ENCODE results near the gene FLNB.
A peak's percentile ranks its signal among the peaks of the same experiment; 100 is the strongest.

Gene FLNB

GRCh38 chr3:58160399-58160798 lies 152.2 kb downstream of the FLNB start:
- Mint-ChIP-seq H3K27me3 (no peaks in the 10 kb centered on the region), H3K4me3 (no peak overlapping the region), H3K36me3 (peaks cover 18% of the 10 kb centered on the region), H3K4me1 (ENCODE audit: low read depth) (no peaks in the 10 kb centered on the region), H3K9me3 (ENCODE audit: low read depth) (no peaks in the 10 kb centered on the region), H3K27ac (no peak overlapping the region)

- Mint-ChIP-seq H3K4me1 (ENCODE audit: low read depth) (no peaks in the 10 kb centered on the region), H3K27ac (no peak overlapping the region), H3K9me3 (ENCODE audit: low read depth) (no peaks in the 10 kb centered on the region), H3K36me3 (peaks cover 18% of the 10 kb centered on the region), H3K4me3 (no peak overlapping the region), H3K27me3 (no peaks in the 10 kb centered on the region)
These were observed 153.5 kb downstream of the FLNB start for GRCh38 chr3:58161435-58162398.

DNA sequence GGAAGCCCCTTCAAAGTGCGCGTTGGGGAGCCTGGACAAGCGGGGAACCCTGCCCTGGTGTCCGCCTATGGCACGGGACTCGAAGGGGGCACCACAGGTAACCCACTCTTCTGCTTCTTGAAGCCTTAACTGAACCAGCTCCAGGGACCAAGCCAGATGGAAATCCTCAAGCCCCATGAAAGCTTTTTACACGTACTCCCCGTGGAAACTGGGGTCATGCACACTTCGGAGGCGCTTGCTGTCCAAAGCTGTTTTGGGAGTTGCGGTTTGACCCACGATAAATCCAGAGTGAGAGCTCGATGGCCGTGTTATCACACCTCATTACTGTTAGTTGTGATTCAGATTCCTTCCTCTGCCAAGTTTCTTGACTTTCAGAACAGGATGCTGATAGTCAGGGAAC lies 155.0 kb downstream of the FLNB start:
- no peaks in the 10 kb centered on the region for H3K4me1 Mint-ChIP-seq (ENCODE audit: low read depth)
- H3K4me3 Mint-ChIP-seq: no peak overlapping the region
- no peaks in the 10 kb centered on the region for H3K9me3 Mint-ChIP-seq (ENCODE audit: low read depth)
- peaks cover 21% of the 10 kb centered on the region for H3K36me3 Mint-ChIP-seq
- no peak overlapping the region for H3K27ac Mint-ChIP-seq
- no peaks in the 10 kb centered on the region for H3K27me3 Mint-ChIP-seq

DNA sequence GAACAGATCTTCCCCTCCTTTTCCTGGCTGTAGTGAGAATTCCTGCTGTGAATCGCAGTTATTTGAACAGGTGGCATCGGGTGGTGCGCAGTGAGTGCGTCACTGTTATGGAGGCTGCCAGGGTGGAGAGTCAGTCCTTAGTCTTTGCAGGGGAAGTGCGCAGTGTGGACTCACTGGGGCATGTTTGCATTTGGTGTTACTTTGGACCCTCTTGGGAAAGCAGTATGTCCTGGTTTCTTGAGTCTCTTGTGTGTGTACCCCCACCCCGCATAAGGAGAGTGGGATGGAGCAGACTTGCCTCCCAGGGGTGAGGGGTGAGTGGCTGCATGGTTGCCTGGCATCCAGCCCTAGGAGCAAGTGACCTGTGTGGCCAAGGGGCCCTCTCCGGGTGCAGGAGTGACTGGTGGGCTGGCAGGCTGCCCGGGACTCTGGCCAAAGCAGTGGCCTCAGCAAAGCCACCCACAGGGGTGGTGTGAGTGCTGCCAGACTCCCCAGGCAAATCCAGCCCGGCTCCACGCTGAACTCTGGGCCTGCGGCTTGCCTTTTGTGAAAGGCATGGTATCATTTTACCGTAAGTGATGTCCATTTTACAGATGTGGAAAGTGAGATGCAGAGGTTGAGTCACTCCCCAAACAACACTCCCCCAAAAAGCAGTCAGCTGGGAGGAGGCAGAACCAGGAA lies 156.1 kb downstream of the FLNB start:
- H3K4me1 Mint-ChIP-seq (ENCODE audit: low read depth): no peaks in the 10 kb centered on the region
- peaks cover 19% of the 10 kb centered on the region for H3K36me3 Mint-ChIP-seq
- H3K9me3 Mint-ChIP-seq (ENCODE audit: low read depth): no peaks in the 10 kb centered on the region
- no peak overlapping the region for H3K27ac Mint-ChIP-seq
- no peaks in the 10 kb centered on the region for H3K27me3 Mint-ChIP-seq
- no peak overlapping the region for H3K4me3 Mint-ChIP-seq

DNA sequence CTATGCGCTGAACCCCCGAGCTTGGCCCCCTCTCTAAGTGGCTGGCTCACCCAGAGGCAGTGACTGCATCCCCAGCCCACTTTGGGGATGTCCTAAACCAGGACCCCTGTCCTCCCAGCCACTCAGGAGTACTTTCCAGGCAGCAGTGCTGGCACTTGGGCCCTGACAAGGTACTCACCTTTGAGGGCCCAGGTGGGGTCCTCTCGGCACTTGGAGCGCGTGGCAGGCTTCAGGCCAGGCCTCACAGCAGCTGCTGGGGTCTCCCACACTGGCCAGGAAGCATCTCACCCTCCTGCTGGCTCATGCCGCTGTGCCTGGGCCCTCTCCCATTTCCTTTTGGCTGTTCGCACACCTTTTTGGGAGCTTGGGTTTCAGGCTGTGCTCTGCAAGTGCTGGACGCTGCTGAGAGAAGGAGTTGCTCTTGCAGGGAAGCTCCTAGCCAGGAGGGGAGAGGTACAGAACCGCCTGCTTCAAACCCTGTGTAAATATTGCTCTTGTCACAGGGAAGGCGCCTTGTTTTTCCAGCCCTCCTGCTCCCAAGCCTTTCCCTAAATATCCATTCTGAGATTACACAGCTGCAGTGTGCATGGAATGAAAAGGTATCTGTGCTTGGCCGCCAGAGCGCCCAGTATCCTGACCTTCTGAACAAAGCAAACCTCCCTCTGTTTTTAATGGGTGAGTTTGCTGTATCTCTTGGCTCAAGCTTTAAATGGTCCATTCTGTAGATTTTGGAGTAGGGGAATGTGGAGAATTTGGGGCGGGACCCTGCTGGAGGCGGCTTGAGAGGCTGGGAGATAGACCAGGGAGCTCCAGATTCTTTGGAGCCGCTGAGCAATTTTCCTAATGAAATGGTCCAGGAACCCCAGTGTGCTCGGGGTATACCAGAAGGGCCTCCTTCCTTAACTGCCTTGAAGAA lies 156.9 kb downstream of the FLNB start:
- Mint-ChIP-seq H3K4me1 (ENCODE audit: low read depth) (no peaks in the 10 kb centered on the region), H3K4me3 (no peak overlapping the region), H3K36me3 (peaks cover 15% of the 10 kb centered on the region), H3K27ac (no peak overlapping the region), H3K9me3 (ENCODE audit: low read depth) (no peaks in the 10 kb centered on the region), H3K27me3 (no peaks in the 10 kb centered on the region)

DNA sequence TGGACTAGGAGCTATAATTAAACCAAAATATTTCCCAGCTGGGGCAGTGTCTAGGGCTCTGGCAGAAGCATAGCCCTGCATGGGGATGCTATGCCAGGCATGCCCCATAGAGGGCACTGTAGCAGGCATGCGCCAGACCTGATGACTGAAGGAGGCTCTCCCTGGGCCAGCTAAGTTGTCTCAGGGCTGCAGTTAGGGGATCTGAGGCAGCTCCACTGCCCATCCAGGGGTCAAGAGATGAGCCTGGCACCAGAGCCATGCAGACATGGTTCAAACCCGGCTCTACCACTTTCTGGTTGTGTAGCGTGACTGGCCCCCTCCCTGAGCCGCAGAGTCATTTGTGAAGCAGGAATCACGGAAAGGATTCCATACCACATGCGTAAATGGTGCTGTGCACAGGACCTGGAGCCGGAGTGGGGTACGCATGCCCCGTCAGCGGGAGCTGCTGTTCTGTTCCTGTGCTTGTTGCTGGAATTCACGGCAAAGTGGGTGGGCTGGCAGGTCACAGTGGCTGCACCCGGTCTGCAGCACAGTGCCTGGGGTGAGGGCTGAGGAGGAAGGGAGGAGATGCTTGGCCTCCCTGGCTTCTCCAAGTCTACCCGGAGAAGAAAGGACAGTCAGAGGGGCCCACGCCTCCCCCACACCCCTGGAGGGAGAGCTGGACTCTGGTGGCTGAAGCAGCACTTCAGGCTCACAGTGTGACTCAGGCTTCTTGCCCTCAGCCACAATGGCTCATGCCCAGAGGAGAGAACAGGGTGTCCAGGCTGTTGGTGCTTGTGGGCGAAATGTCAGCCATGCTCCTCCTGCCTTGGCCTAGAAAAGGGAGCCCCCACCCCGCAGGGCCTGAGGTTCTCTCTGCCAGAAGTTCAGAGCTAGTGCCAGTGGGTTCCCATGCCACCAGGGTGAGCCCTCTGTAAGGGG lies 159.5 kb downstream of the FLNB start:
- Mint-ChIP-seq H3K4me3 (no peak overlapping the region), H3K9me3 (ENCODE audit: low read depth) (no peaks in the 10 kb centered on the region), H3K4me1 (ENCODE audit: low read depth) (no peaks in the 10 kb centered on the region), H3K27ac (no peak overlapping the region), H3K27me3 (no peaks in the 10 kb centered on the region), H3K36me3 (peaks cover 3% of the 10 kb centered on the region)

GRCh38 chr3:58168498-58168897 lies 160.3 kb downstream of the FLNB start:
- Mint-ChIP-seq H3K4me3 (no peak overlapping the region), H3K4me1 (ENCODE audit: low read depth) (no peaks in the 10 kb centered on the region), H3K9me3 (ENCODE audit: low read depth) (no peaks in the 10 kb centered on the region), H3K27ac (no peak overlapping the region), H3K27me3 (no peaks in the 10 kb centered on the region), H3K36me3 (peaks cover 3% of the 10 kb centered on the region)

- H3K36me3 Mint-ChIP-seq: peaks cover 3% of the 10 kb centered on the region
- H3K9me3 Mint-ChIP-seq (ENCODE audit: low read depth): no peaks in the 10 kb centered on the region
- no peaks in the 10 kb centered on the region for H3K27me3 Mint-ChIP-seq
- H3K27ac Mint-ChIP-seq: no peak overlapping the region
- H3K4me1 Mint-ChIP-seq (ENCODE audit: low read depth): no peaks in the 10 kb centered on the region
- H3K4me3 Mint-ChIP-seq: no peak overlapping the region
These were observed 161.1 kb downstream of the FLNB start for GRCh38 chr3:58169371-58169770.

DNA sequence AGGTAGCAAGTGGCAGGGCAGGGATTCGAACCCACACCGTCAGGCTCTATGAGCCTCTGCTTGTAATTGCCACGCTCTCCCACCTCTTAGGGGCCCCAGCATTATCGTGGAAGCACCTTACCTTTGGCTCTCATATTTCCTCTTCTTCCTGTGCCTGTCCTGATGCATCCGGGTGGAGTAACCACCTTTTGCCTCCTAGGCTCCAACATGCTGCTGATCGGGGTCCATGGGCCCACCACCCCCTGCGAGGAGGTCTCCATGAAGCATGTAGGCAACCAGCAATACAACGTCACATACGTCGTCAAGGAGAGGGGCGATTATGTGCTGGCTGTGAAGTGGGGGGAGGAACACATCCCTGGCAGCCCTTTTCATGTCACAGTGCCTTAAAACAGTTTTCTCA lies 162.2 kb downstream of the FLNB start:
- Mint-ChIP-seq H3K4me1 (ENCODE audit: low read depth) (no peaks in the 10 kb centered on the region), H3K9me3 (ENCODE audit: low read depth) (no peaks in the 10 kb centered on the region), H3K27me3 (no peaks in the 10 kb centered on the region), H3K27ac (no peak overlapping the region), H3K4me3 (no peak overlapping the region), H3K36me3 (peaks cover 3% of the 10 kb centered on the region)

GRCh38 chr3:58171126-58171525 lies 162.9 kb downstream of the FLNB start:
- H3K27ac Mint-ChIP-seq: no peak overlapping the region
- peaks cover 3% of the 10 kb centered on the region for H3K36me3 Mint-ChIP-seq
- no peaks in the 10 kb centered on the region for H3K4me1 Mint-ChIP-seq (ENCODE audit: low read depth)
- no peaks in the 10 kb centered on the region for H3K9me3 Mint-ChIP-seq (ENCODE audit: low read depth)
- no peaks in the 10 kb centered on the region for H3K27me3 Mint-ChIP-seq
- no peak overlapping the region for H3K4me3 Mint-ChIP-seq

GRCh38 chr3:58173029-58173668 lies 164.9 kb downstream of the FLNB start:
- Mint-ChIP-seq H3K4me3 (no peak overlapping the region), H3K27me3 (no peaks in the 10 kb centered on the region), H3K36me3 (no peaks in the 10 kb centered on the region), H3K9me3 (ENCODE audit: low read depth) (no peaks in the 10 kb centered on the region), H3K27ac (no peak overlapping the region), H3K4me1 (ENCODE audit: low read depth) (peaks cover 3% of the 10 kb centered on the region)

GRCh38 chr3:58173669-58174398 lies 165.6 kb downstream of the FLNB start:
- peak overlapping the region; percentile 34 for H3K27ac Mint-ChIP-seq
- no peak overlapping the region for H3K4me3 Mint-ChIP-seq
- peaks cover 10% of the 10 kb centered on the region for H3K4me1 Mint-ChIP-seq (ENCODE audit: low read depth)
- H3K9me3 Mint-ChIP-seq (ENCODE audit: low read depth): no peaks in the 10 kb centered on the region
- H3K36me3 Mint-ChIP-seq: no peaks in the 10 kb centered on the region
- H3K27me3 Mint-ChIP-seq: no peaks in the 10 kb centered on the region

GRCh38 chr3:58175187-58175436 lies 166.9 kb downstream of the FLNB start:
- H3K4me3 Mint-ChIP-seq: no peak overlapping the region
- no peaks in the 10 kb centered on the region for H3K36me3 Mint-ChIP-seq
- H3K27ac Mint-ChIP-seq: no peak overlapping the region
- H3K27me3 Mint-ChIP-seq: no peaks in the 10 kb centered on the region
- peaks cover 11% of the 10 kb centered on the region for H3K4me1 Mint-ChIP-seq (ENCODE audit: low read depth)
- H3K9me3 Mint-ChIP-seq (ENCODE audit: low read depth): no peaks in the 10 kb centered on the region

Measured in activated naive CD8-positive, alpha-beta T cell (primary cell).